ENCODE results near the gene FHOD3. TPM values are rescaled to one million over a fixed set of nuclear protein-coding genes. Genes with fewer than 3 reads are reported as not detected.

FHOD3 gene
- total RNA-seq, 2 donors from 2014 or later, result 2.8 to 3.1 TPM

DNA sequence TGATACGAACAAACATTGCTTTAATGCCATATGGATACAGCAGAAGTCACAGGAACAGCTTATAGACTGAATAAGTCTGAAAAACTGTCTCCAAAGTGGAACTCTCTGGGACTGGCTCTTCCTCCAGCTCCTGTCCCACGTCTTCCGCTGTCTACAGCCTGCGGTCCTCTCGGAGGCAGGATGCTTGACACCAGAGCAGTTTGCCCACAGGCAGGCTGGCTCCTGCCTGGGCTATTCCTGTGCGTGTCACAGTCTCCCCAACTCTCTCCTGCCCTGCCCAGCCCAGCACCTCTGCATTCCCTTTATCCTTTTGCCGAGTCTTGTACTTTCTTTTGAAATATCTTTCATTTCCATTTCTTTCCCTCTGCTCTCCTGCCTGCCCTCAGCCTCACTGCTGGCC, 234.1 kb downstream of the FHOD3 start:
- no peaks in the 10 kb centered on the region for H3K36me3 Mint-ChIP-seq (ENCODE audit: low read depth)
- TF ChIP-seq, protein P1, sequence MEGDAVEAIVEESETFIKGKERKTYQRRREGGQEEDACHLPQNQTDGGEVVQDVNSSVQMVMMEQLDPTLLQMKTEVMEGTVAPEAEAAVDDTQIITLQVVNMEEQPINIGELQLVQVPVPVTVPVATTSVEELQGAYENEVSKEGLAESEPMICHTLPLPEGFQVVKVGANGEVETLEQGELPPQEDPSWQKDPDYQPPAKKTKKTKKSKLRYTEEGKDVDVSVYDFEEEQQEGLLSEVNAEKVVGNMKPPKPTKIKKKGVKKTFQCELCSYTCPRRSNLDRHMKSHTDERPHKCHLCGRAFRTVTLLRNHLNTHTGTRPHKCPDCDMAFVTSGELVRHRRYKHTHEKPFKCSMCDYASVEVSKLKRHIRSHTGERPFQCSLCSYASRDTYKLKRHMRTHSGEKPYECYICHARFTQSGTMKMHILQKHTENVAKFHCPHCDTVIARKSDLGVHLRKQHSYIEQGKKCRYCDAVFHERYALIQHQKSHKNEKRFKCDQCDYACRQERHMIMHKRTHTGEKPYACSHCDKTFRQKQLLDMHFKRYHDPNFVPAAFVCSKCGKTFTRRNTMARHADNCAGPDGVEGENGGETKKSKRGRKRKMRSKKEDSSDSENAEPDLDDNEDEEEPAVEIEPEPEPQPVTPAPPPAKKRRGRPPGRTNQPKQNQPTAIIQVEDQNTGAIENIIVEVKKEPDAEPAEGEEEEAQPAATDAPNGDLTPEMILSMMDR (conservative IDR thresholded peaks at IDR 0.05), result no peak
- DNase-seq, result no peak
- no peaks in the 10 kb centered on the region for H3K27me3 ChIP-seq (ENCODE audit: control insufficient read depth, insufficient read depth, low read length, poor library complexity, severe bottlenecking)
- H3K9ac ChIP-seq (ENCODE audit: extremely low read depth, low read length, poor library complexity, severe bottlenecking), result no peak overlapping the region
- no peaks in the 10 kb centered on the region for H3K36me3 ChIP-seq (ENCODE audit: control insufficient read depth, insufficient read depth, low read length)
- H3K4me3 Mint-ChIP-seq, result no peak overlapping the region
- no peak overlapping the region for H3K27ac Mint-ChIP-seq
- H3K4me1 Mint-ChIP-seq, result peaks cover 3% of the 10 kb centered on the region
- H3K9me3 Mint-ChIP-seq, result no peaks in the 10 kb centered on the region
- WGBS, 2 experiments (ENCODE audit: insufficient coverage in 1 of 2, insufficient read length in 1 of 2), result 94 to 95% methylated on average over 5 to 7 of the region's 7 CpGs
- no peaks in the 10 kb centered on the region for H3K9me3 ChIP-seq (ENCODE audit: control insufficient read depth, low read length)
- no peaks in the 10 kb centered on the region for H3K27me3 Mint-ChIP-seq (ENCODE audit: insufficient read depth)
- no peak overlapping the region for H3K27ac ChIP-seq (ENCODE audit: low read depth, low read length)
- H3K4me3 ChIP-seq (ENCODE audit: low read length), result no peak overlapping the region
- no peaks in the 10 kb centered on the region for H3K4me1 ChIP-seq (ENCODE audit: control insufficient read depth, insufficient read depth, low read length)

DNA sequence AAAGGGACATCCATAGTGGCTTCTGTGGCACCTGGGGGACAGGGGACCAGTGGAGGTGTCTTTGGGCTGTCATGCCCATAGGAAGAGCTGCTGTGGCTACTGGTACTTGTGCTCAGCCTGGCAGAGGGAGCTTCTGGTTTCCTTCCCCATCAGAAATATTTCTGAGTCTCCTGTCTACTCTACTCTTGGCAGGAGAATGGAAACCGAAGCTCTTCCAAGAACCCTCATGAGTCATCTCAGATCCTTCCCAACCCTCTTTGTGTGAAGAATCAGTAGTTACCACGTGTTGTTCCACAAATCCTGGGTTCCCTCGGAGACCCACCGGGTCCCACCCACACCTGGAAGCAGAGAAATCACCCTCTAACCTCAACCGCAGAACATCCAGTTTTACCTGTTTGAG, 234.9 kb downstream of the FHOD3 start:
- H3K27me3 ChIP-seq (ENCODE audit: control insufficient read depth, insufficient read depth, low read length, poor library complexity, severe bottlenecking), result no peaks in the 10 kb centered on the region
- TF ChIP-seq, protein P1 (conservative IDR thresholded peaks at IDR 0.05), result no peak
- no peaks in the 10 kb centered on the region for H3K36me3 Mint-ChIP-seq (ENCODE audit: low read depth)
- no peak overlapping the region for H3K4me3 ChIP-seq (ENCODE audit: low read length)
- 80 to 93% methylated on average over 1 to 5 of the region's 5 CpGs for WGBS, 2 experiments (ENCODE audit: insufficient coverage in 1 of 2, insufficient read length in 1 of 2)
- no peak overlapping the region for H3K27ac Mint-ChIP-seq
- no peak for DNase-seq
- H3K36me3 ChIP-seq (ENCODE audit: control insufficient read depth, insufficient read depth, low read length), result no peaks in the 10 kb centered on the region
- H3K4me1 ChIP-seq (ENCODE audit: control insufficient read depth, insufficient read depth, low read length), result no peaks in the 10 kb centered on the region
- H3K9me3 Mint-ChIP-seq, result no peaks in the 10 kb centered on the region
- H3K27ac ChIP-seq (ENCODE audit: low read depth, low read length), result no peak overlapping the region
- no peak overlapping the region for H3K9ac ChIP-seq (ENCODE audit: extremely low read depth, low read length, poor library complexity, severe bottlenecking)
- H3K27me3 Mint-ChIP-seq (ENCODE audit: insufficient read depth), result no peaks in the 10 kb centered on the region
- no peak overlapping the region for H3K4me3 Mint-ChIP-seq
- H3K9me3 ChIP-seq (ENCODE audit: control insufficient read depth, low read length), result no peaks in the 10 kb centered on the region
- peaks cover 3% of the 10 kb centered on the region for H3K4me1 Mint-ChIP-seq

DNA sequence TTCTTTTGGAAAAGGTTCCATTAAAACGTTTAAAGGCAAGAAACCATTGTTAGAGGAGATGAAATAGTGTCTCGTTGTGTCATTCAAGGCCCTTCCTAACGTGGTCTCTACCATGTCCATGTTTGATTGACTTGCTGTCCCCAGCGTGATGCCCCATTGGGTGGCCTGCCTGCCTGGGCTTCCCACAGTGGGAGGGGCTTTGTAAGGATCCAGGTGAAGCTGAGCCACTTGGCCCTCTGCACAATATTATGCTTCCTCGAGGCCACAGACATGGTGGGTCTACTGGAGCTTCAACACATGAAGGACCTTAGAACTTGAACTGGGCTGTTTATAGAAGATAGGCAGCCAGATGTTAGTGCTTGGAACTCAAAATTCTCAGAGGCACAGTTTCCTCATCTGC, 235.3 kb downstream of the FHOD3 start:
- TF ChIP-seq, protein P1 (conservative IDR thresholded peaks at IDR 0.05), result no peak
- H3K9me3 ChIP-seq (ENCODE audit: control insufficient read depth, low read length), result no peaks in the 10 kb centered on the region
- no peak overlapping the region for H3K27ac ChIP-seq (ENCODE audit: low read depth, low read length)
- Mint-ChIP-seq H3K27me3 (ENCODE audit: insufficient read depth) (no peaks in the 10 kb centered on the region), H3K4me3 (no peak overlapping the region), H3K36me3 (ENCODE audit: low read depth) (no peaks in the 10 kb centered on the region), H3K27ac (no peak overlapping the region), H3K9me3 (no peaks in the 10 kb centered on the region), H3K4me1 (peaks cover under 1% of the 10 kb centered on the region)
- no peaks in the 10 kb centered on the region for H3K27me3 ChIP-seq (ENCODE audit: control insufficient read depth, insufficient read depth, low read length, poor library complexity, severe bottlenecking)
- WGBS, 2 experiments (ENCODE audit: insufficient coverage in 1 of 2, insufficient read length in 1 of 2), result 91 to 93% methylated on average over 5 of the region's 5 CpGs
- no peak overlapping the region for H3K4me3 ChIP-seq (ENCODE audit: low read length)
- no peak overlapping the region for H3K9ac ChIP-seq (ENCODE audit: extremely low read depth, low read length, poor library complexity, severe bottlenecking)
- H3K4me1 ChIP-seq (ENCODE audit: control insufficient read depth, insufficient read depth, low read length), result no peaks in the 10 kb centered on the region
- DNase-seq, result no peak
- no peaks in the 10 kb centered on the region for H3K36me3 ChIP-seq (ENCODE audit: control insufficient read depth, insufficient read depth, low read length)
